HG02610 (cell line): ENCODE measurements around the gene DISC1.
"Not testable (repeated sequence)": the region's sequence is repeated elsewhere in the genome, so short reads cannot be mapped to it uniquely, and the experiment has no call there.

Experiments used
- ATAC-seq: cut with Tn5 transposase; IDR thresholded peaks from one replicate; pipeline ENCODE4 v1.9.1; 2021; ENCODE audit warnings: mild to moderate bottlenecking, moderate library complexity; ENCODE audit not compliant: unreplicated experiment

Gene DISC1

DNA sequence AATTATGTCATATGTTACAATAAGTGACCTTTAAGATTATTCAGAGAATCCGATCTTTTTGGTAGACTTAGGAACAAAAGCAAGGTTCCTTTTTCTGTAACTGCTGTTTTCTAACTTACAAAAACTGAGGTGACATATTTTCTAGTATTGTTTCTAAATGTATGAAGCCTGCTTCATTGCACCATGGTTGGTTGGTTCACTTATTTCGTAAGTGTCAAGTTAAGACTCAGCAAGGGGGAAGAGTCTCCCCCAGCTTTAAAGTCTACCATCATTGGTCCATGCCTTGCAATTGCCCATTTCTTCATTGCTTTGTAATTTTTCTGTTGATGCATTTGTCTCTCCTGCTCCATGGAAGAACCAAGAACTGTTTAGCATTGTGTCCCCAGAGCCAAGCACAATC lies 136.9 kb downstream of the DISC1 start:
- no peak for ATAC-seq

DNA sequence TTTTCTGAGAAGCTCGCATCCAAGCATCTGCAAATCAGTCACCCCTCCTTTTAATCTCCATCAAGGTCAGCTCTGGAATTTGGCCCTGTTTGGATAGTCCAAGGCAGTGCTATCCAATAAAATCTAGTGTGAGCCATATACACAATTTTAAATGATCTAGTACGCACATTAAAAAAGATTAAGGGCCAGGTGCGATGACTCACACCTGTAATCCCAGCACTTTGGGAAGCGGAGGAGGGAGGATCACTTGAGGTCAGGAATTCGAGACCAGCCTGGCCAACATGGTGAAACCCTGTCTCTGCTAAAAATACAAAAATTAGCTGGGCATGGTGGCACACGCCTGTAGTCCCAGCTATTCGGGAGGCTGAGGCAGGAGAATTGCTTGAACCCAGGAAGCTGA lies 139.2 kb downstream of the DISC1 start:
- ATAC-seq = not testable (repeated sequence)

DNA sequence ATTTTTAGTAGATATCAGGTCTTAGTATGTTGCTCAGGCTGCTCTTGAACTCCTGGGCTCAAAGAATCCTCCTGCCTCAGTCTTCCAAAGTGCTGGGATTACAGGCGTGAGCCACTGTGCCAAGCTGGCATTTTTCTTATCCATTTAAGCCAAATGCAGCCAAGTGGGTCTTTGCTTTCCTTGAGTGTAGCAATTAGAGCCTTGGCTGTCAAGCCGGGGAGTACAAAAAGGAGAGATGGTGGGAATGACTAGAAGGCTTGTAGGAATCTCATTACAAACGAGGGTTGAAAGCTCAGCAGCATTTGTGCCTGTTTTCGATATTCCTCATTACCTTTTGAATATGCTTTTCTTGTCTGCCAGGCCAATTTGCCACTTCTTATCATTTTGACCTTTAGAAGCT lies 140.9 kb downstream of the DISC1 start:
- ATAC-seq = no peak

DNA sequence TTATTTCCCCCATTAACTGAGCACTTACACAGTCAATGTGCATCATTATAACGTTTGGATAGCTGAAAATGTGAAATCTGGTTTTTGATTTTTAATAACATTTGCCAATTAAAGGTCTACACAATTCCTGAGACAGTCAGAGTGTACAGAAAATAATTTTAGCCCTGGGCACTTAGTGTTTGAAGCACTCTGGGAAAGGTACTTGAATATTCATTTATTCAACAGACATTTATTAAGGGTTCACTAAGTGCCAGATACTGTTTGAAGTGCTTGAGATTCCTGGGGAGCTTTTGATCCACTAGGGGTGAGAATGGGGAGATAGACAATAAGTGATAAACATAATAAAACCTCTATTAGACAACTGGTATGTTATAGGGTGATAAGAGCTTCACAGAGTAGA lies 141.8 kb downstream of the DISC1 start:
- ATAC-seq = no peak

DNA sequence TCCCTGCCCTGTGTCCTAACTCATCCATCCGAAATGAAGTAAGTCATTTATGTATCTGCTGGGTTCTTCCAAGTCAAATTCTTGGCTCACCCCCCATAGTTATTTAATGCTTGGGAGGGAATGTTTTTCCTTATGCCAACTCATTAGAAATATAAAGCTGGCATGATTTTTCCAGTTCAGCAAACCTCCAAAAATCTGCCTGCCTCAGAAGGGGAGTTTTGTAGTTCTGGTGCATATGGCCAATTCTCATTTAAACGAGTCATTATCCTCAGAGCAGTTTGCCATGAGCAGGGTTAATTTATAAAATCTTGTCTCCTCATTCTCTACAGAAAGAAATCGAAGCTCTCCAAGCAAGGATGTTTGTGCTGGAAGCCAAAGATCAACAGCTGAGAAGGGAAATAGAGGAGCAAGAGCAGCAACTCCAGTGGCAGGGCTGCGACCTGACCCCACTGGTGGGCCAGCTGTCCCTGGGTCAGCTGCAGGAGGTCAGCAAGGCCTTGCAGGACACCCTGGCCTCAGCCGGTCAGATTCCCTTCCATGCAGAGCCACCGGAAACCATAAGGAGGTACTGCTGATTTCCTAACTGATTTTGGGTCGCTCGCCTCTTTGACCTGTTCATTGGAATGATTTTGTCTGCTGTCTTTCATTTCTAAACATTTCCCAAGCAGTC lies 144.1 kb downstream of the DISC1 start:
- ATAC-seq = no peak

DNA sequence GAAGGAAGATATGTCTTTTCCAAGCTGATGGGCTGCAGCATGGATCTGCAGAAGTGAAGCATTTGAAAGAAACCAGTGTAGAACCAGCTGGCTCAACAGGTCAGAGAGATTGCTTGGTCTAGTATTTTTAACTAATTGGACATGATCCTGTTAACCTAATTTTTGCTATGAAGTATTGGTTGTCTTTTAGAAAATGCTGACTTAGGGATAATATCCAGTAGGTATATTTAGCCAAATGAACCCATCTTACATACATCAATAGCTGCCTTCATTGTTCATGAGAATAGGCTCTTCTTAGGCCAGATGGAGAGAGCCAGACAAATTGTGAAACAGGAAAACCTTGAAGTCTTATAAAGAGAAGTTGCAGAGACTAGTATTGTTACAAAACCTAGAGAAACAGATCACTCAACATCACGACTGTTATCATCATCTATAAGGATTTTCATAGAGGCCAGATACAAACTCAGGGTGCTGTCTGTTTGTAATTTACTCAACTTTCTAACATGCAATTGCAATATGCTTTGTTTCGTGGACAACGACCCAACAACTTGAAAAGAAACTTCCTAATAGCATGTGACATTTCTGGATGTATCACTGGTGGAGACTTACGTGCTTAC lies 148.2 kb downstream of the DISC1 start:
- ATAC-seq = no peak

DNA sequence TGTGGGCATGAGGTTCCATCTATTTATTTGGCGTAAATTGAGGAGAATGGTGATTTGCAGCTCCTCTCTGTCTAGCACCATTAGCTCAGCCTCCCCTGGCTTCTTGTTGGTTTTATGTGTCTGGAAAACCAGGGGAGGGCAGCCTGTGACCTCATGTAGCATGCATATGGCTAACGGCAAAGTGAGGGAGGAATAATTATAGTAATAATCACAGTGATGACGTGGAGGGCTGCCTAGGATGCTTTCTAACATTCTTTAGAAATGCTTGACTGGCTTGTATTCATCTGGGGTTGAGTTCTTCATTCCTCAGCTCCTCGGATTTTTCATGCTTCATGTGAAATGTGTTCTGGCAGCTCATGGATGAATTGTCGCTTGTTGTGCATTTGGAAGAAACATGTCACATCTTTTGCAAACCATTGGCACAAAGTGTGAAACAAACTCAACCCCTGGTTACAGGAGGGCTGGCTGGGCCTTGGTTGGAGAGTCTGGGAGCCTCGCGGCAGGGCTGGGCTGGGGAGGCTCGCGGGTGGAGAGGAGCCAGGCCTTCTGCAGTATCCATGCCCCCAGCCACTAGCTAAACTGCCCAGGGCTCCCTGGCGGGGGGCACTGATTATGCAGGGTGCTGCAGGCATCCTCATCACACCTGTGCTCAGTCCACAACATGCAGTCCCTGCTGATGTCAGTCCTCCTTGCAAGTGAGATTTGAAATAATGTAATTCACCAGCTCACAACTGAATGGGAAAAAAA lies 149.6 kb downstream of the DISC1 start:
- no peak for ATAC-seq

DNA sequence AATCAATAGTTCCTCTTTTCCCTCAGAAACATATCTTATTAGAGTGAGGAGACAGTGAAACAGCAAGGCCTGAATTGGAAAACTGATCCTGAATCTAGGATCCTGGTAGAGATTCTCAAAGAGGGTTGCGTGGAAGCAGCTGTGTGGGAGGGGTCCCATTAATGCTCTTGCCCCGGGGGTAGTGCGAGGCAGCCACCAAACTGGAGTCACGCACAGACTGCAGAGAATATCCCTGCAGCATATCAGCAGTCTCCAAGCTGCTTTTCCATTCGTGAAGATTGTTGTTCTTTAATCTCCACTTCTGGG lies 150.1 kb downstream of the DISC1 start:
- ATAC-seq = no peak

DNA sequence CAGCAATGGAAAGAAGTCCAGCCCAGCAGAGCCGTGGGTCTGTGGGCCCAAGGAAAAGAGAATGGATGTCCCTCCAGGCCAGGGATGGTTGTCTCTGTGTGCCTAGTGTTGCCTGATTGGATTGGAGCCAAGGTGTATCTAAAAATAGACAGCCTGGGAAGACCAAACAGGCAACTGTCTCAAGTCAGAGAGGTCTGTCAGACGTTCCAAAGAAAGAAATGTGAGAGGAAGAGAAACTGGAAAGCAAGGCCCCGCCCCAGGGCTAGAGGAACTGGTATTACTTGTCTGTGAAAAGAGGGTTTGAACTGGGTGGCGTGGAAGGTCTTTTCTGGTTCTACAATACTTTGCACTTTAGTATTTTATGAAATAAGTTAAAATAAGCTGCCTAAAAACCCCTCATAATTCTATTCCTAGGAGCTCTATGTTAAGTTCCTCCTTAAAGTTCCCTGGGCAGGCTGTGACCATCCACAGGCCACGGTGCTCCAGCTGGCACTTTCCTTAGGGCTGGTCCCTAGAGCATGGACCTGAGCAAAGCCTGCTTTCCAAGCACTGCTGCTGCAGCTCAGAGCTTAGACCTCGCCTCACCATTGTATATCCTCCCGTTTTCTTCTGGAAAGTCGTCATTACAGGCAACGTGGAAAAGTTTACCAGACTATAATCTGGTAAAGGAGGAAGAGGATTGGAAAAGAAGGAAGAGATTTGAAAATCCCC lies 151.6 kb downstream of the DISC1 start:
- no peak for ATAC-seq

DNA sequence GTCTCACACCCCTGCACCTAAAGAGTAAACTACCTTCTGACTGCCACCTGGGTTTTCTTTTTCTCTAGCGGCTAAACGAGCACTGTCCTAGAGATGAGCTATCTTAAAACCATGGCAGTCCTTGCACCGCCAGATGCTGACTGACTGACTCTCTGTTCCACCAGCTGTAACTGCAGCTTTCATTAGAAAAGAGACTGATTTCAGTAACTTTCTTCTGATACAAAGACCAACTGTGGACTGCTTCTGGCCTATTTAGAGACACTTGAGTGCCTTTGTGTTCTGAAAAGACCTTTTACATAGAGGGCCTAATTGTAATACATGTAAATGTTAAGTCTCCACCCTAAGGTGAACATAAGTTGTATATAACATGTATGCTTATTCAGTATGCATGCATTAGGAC lies 152.5 kb downstream of the DISC1 start:
- ATAC-seq = no peak

DNA sequence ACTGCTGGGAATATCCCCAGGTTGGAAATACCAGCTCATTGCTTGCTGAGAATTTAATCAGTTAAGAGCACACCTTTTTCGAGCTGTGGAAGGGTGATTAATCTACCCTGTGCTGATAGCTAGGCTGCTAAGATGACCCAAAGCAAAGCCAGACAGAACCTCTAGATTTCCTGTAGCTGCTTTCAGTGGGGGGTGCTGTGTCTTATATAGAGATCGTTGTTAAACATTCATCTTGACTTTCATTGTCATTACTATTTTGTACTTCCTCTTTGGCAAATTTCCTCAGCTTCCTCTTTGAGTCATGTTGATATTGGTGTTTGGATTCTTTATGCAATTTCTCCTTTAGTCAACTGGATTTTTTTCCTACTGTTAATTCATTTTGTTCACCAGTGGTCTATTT lies 155.3 kb downstream of the DISC1 start:
- ATAC-seq = no peak

DNA sequence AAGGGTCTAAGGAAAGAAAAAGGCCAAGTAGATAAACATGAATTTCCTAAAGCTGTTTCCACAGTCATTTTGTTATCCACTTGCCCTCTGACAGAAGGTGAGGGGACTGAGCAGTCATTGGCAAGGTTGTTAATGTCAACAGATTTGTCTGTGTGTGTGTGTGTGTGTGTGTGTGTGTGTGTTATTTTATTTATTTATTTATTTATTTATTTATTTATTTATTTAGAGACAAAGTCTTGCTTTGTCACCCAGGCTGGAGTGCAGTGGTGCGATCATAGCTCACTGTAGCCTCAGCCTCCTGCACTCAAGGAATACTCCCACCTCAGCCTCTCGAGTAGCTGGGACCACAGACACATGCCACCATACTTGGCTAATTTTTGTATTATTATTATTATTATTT lies 158.5 kb downstream of the DISC1 start:
- ATAC-seq = not testable (repeated sequence)

DNA sequence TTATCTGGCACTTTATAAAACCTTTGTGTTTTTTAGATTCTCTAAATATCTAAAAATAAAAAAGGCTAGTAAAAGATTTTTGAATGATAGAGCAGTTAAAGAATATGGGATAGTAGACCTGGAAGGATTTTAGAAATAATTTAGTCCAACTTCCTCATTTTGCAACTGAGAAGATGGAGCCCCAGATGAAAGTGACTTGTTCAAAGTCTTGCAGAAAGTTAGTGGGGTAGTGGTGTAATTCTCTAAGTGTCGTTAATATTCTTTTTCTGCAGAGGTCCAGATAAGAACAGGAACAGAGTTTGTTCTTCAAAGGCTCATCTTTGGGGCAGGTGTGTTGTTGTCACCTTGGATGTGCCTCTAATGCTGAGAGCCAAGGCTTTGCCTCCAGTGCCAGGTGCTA lies 159.5 kb downstream of the DISC1 start:
- ATAC-seq = no peak

DNA sequence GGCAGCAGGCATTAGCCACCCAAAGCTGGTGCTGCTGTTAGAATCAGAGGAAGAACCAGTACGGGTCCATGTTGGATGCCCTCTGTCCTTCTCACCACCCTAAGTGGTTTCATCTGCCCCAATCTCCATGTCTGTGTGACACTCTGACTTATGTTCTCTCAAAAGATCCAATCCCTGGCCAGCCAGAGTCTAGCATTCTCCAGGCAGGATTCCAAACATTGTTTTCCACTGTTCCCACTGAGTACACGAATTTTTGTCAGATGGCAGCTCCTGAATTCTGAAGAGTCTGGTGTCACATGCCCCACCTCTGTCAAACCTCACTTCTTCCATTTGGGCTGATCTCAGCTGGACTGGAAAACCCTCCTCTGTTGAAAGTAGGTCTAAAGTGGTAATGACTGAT lies 166.0 kb downstream of the DISC1 start:
- no peak for ATAC-seq

DNA sequence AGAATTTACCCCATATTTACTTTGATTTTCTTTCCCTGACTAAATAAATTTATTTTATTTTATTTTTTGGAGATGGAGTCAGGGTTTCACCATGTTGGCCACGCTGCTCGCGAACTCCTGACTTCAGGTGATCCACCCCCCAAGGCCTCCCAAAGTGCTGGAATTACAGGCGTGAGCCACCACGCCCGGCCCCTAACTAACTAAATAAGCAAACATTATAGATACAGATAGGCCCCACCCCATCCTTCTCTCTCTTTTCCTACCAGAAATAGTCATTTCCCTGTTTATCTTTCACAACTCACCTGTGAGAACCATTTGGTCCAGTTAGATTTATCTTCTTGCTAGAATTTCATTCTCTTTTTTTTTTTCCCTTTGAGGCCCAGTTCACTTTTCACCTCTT lies 167.3 kb downstream of the DISC1 start:
- no peak for ATAC-seq

DNA sequence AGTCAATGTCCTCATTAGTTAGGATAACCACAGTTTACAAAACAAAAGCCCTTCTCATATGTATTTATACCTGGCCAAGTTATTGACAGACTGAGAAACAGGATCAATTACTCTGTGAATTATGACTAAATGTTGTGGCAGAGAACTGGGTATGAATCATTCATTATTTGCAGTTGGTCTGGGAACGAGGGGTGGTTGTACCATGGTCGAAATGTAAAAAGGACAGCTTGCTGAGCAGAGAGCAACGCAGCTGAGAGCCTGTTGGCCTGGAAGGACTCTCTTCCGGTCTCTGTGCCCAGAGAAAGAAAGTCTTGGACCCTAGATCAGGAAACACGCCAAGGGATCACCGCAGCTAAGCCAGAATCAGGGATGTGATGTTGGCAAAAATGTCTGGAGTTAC lies 169.6 kb downstream of the DISC1 start:
- no peak for ATAC-seq

DNA sequence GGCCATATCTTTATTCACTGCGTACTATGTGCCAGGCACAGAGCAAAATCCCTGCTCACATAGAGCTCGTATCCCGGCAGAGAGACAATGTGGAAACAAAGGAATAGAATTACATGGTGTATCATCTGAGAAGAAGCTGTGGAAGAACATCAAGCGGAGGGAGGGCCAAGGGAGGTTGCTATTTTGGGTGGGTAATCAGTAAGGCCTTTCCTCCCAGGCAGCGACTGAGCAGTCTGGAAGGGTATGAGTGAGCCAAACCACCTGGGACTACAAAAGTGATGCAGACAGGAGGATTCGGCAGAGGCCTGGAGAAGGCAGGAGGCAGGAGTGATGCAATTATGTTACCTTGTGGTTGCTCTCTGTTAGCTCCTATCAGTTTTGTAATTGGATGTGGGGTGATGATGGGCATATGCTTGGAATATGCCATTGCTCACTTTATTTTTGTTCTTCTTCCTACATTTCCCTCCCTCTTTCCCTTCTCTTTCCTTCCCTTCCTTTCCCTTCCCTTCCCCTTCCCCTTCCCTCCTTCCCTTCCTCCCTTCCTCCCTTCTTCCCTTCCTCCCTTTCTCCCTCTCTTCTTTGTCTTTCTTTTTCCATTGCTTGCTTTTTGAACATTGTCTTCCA lies 172.9 kb downstream of the DISC1 start:
- ATAC-seq = no peak

DNA sequence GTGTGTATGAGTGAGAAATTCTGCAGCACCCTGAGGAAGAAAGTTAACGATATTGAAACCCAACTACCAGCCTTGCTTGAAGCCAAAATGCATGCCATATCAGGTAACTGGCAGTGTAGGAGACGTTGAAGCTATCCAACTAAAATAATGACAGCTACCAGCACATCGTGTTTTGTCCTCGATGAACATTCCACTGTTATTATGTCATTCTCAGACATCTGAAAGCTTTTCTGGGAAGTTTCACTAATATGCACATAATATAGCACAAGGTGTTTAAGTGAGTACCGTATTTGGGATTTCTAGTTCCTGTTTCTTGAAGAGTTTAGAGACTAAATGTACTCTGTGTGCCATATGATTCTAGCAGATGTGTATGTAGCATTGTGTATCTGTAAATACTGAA lies 173.5 kb downstream of the DISC1 start:
- no peak for ATAC-seq

DNA sequence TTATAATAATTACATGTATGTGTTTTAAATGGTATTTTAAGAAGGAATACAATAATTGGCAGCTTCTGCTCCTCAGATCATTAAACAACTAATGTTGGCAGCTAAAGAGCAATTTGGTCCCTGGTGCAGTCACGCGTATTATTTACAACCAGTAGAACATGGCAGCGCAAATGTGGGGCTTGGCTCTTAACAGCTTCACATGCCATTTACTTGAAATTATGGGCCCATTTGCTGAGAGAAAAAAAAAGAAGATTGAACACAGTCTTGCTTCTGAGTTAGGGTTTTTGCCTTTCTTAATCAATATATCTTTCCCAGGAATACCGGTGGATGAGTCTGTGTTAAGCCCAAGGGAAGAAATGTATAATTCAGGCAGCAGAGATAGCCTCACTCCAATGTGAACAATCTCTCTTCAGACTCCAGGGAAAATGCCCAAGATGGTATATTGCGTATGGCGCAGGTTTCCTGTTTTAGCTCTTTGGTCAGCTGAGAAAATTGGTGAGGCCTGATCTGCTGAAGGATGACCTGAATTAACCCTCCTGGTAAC lies 174.5 kb downstream of the DISC1 start:
- no peak for ATAC-seq

DNA sequence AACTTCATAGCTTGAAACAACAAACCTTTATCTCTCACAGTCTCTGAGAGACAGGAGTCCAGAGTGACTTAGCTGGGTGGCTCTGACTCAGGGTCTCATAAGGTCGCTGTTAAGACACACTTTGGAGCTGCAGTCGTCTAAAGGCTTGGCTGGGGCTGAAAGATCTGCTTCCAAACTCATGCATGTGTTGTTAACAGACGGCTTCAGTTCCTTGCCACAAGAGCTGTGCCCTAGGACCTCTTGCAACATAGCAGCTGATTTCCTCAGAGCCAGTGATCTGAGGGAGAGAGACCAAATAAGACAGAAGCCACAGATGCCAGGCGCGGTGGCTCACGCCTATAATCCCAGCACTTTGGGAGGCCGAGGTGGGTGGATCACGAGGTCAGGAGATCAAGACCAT lies 176.8 kb downstream of the DISC1 start:
- no peak for ATAC-seq
